Measurements from ENCODE around the gene KCNQ1OT1.

GRCh38 chr11:2740275-2740940, 40.6 kb upstream of the KCNQ1OT1 start:
- TF ChIP-seq CTCF (IDR thresholded peaks at IDR 0.05) (no peak), RFX5 (IDR thresholded peaks at IDR 0.05; ENCODE audit: low read length) (no peak), SIN3A (IDR thresholded peaks at IDR 0.05; ENCODE audit: borderline replicate concordance, low read depth, low read length) (no peak), EZH2phosphoT487 (IDR thresholded peaks at IDR 0.05; ENCODE audit: borderline replicate concordance, low read depth) (no peak), POLR2AphosphoS5 (IDR thresholded peaks at IDR 0.05; ENCODE audit: low read depth, low read length) (no peak)
- TF ChIP-seq, protein P1, sequence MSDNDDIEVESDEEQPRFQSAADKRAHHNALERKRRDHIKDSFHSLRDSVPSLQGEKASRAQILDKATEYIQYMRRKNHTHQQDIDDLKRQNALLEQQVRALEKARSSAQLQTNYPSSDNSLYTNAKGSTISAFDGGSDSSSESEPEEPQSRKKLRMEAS (IDR thresholded peaks at IDR 0.05; ENCODE audit: low read depth): no peak
- TF ChIP-seq, protein P2, sequence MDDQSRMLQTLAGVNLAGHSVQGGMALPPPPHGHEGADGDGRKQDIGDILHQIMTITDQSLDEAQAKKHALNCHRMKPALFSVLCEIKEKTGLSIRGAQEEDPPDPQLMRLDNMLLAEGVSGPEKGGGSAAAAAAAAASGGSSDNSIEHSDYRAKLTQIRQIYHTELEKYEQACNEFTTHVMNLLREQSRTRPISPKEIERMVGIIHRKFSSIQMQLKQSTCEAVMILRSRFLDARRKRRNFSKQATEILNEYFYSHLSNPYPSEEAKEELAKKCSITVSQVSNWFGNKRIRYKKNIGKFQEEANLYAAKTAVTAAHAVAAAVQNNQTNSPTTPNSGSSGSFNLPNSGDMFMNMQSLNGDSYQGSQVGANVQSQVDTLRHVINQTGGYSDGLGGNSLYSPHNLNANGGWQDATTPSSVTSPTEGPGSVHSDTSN (IDR thresholded peaks at IDR 0.05): no peak

Measured in SK-N-SH (cell line).